HG03095 (cell line): ENCODE measurements around the gene OR56A3.

Experiments used
- ATAC-seq: cut with Tn5 transposase; IDR thresholded peaks from one replicate; pipeline ENCODE4 v1.9.1; 2021; ENCODE audit warnings: moderate library complexity; ENCODE audit not compliant: unreplicated experiment

Gene OR56A3

DNA sequence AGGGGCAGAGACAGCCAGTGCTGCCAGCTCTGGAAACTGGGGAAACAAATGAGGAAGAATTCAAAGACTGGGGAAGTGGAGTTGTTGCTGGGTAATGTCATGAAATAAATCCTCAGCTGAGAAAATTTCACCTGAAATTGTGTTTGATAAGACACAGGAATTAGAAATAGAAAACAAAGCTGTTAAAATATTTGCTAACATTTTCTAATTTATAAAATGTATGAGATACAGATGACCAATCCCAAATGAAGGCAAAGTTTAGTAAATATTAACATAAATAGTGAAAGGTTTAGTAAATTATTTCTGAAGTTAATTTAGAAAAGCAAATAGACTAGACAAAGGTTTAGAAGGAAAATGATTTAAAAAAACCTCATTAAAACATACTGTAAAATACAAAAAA, 26.3 kb downstream of the OR56A3 start, which contains the start of gene OR56A5:
TSS of gene OR56A5 (minus strand) at position 101 of the 400 bp plus-strand sequence. CDS start at position 101, 0 bp downstream.
- ATAC-seq, result no peak

DNA sequence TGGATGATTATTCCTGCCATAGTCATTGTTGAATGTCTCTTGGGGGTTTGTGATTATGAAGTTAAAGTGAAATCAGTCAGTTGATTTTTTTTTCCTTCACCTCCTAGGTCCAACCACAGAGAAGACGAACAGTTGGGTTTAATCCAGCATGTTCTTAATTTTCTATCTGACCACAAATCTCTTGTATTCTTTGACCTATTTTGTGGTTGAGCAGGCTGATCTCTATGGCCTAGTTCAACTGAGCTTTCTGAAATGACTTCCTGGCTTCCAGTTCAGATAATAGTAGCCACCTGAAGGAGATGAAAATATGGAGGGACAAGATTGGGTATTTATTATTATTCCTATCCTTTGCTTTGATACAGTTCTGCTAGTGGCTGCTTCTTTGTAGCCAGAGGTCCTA, 31.5 kb downstream of the OR56A3 start:
- ATAC-seq, result no peak

DNA sequence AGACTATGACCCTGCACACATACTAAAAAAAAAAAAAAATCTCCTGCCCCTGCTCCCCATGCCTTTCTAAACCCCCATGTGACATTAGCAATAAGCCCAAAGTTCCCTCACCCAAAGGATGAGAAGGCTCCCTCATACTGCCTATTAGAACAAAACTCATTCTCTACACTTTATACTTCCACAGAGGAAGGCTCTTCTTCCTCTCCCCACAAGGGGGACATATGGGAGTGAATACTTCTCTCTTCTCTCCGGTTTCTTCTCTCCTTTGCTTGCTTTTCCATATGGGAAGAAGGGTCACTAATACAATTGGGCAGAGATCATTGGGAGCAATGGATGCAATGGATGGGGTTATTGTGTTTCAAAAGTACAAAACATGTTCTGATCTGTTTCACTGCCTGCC, 41.4 kb downstream of the OR56A3 start:
- no peak for ATAC-seq

DNA sequence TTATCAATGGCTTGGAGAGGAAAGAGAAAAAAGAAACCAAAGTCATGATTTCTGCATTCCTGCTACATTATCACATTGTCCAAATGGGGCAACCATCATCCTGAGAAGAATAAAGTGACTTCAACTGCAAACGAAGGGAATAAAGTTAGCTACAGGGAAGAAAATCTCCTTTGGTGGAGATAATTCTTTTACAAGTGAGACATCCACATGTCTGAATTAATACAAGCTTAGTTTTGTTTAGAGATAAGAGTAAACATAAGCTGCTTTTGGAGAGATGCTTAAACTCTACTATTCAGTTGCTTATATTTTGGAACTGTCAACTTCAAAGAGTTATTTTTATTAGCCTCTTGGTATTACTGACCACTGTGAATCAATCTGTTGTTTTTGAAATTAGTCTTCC, 44.8 kb downstream of the OR56A3 start, which contains the start of gene OR52L1:
TSS of gene OR52L1 (minus strand) at position 101 of the 400 bp plus-strand sequence. CDS start at position 46, 55 bp downstream.
- ATAC-seq, result no peak

DNA sequence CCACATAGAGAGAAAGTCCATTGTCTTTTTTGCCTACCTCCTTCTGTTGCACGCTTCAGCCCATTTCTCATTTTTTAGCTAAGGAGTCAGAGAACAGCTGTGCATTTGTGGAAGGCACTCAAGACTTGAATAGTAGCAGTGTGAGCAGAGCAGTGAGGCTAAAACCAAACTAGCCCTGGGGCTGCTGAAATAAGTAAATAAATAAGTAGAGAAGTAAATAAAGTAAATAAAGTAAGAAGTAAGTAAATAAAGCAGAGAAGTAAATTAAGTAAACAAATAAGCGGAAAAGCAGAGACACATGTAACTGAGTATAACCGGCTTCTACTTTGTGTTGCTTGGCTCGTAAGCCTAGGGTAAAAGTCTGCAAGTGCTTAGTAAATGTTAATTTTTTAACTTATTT, 47.2 kb downstream of the OR56A3 start:
- ATAC-seq, result no peak

DNA sequence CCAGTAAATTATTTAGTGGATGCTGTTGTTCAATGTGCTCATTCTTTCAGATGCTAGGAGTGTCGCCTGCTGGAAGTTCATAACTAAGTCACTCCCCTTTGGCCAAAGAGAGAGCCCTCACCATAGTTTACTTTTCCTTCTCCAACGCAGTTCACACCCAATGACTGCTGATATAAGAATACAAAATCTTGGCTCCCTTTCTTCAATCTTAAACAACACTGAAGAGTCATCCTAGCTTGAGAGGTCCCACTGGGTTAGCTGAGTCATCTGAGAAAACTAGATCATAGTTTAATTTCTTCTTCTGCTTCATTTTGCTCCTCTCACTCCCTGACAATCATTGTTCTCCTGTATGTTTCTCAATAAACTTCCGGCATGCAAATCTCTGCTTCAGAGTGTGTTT, 50.1 kb downstream of the OR56A3 start:
- no peak for ATAC-seq

DNA sequence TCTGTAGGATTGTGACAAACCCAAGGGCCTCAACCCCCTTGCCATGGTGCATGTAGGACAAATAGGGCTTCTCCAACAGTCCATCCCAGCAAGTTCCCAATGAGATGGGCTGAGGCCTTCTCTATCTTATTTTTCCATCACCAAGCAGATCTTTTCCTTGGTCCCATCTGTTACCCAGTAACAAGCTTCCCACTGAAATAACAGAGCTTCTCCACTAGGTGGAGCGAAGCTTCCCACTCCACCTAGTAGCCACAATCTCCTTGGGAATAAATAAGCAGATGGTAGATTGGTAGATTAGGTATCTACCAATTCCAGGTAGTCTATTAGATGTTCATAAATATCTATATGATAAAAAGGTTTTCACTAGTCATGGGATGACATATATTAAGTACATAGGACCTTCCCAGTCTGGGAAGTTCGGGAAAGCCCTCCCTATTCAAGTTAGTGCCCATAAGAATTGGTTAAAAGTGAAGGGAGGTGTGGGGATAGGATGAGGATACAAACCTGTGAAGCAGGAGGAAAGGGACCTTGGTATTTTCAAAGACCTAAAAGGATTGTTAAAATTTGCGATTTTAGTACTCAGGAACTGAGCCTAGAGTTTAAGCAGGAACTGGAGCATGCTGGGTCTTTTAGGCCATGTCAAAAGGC, 50.7 kb downstream of the OR56A3 start:
- no peak for ATAC-seq

DNA sequence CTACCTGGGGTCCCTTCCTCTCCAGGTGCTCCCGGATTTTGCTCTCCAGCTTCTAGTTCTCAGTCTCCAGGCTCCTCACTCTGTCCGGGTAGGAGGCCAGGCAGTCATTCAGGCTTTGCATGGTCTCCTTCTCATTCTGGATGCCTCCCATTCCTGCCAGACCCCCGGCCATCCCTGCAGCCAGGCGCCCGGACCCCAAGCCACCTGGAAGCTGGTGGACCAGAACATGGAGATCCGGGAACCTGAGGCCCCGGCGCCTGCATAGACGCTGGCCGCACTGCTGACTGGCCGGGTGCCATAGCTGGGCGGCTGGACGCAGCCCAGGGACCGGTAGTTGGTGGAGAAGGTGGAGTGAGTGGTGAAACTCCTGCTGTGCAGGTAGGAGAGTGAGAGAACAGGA, 52.7 kb downstream of the OR56A3 start:
- no peak for ATAC-seq
